Measurements from ENCODE around the gene ENC1.
A peak's percentile ranks its signal among the peaks of the same experiment; 100 is the strongest.

ENC1 gene

DNA sequence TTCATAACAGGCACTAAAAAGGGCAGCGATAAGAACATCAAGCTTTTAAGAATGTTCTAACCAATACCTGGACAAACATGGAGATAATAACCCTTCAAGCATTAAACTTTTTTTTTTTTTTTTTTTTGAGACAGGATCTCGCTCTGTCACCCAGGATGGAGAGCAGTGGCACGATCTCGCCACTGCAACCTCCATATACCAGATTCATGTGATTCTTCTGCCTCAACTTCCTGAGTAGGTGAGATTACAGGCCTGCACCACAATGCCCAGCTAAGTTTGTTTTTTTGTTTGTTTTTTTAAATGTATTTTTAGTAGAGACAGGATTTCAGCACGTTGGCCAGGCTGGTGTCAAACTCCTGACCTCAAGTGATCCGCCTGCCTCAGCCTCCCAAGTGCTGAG is 14.7 kb upstream of the ENC1 start:
- TF ChIP-seq, protein P1, sequence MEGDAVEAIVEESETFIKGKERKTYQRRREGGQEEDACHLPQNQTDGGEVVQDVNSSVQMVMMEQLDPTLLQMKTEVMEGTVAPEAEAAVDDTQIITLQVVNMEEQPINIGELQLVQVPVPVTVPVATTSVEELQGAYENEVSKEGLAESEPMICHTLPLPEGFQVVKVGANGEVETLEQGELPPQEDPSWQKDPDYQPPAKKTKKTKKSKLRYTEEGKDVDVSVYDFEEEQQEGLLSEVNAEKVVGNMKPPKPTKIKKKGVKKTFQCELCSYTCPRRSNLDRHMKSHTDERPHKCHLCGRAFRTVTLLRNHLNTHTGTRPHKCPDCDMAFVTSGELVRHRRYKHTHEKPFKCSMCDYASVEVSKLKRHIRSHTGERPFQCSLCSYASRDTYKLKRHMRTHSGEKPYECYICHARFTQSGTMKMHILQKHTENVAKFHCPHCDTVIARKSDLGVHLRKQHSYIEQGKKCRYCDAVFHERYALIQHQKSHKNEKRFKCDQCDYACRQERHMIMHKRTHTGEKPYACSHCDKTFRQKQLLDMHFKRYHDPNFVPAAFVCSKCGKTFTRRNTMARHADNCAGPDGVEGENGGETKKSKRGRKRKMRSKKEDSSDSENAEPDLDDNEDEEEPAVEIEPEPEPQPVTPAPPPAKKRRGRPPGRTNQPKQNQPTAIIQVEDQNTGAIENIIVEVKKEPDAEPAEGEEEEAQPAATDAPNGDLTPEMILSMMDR (IDR thresholded peaks at IDR 0.05; ENCODE audit: insufficient read depth, low read depth, low read length, missing control alignments) = no peak
- no peak for DNase-seq (ENCODE audit: low read depth)
- no peak overlapping the region for H3K4me3 ChIP-seq (ENCODE audit: low read length)

DNA sequence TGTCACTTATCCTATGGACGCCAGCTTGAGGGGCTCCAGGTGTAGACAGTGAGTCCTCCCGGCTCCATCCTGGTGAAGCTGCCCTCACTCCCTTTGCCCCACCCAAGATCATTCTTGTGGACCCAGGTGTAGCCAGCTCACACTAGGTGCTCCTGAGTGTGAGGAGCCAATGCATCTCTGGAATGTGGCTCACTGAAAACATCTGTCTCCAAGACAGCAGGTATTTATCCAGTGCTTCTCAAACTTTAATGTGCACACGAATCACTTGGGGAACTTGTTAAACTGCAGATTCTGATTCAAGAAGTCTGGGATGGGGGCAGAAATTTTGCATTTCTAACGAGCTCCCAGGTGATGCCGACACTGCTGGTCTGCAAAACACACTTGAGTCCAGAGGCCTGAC is 13.5 kb upstream of the ENC1 start:
- DNase-seq (ENCODE audit: low read depth) = no peak
- H3K4me3 ChIP-seq (ENCODE audit: low read length) = no peak overlapping the region
- TF ChIP-seq, protein P1 (IDR thresholded peaks at IDR 0.05; ENCODE audit: insufficient read depth, low read depth, low read length, missing control alignments) = no peak

DNA sequence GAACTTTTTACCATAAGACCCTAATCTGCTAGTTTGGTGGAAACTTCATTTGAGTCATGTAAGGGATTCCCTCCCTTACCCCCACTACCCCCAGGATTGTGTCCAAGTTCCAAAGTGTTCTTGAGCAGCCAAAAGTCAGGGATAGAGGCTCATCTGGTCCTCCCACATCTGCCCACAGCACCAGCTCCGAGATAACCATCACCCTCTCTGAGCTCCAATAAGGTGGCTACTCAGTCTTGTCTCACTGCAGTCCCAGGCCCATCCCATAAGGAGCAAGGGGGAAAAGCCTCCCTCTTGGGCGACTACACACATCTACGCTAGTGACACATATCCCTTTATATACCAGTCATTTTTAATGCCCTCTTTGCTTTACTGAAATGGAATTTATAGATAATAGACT is 12.0 kb upstream of the ENC1 start:
- no peak overlapping the region for H3K4me3 ChIP-seq (ENCODE audit: low read length)
- TF ChIP-seq, protein P1 (IDR thresholded peaks at IDR 0.05; ENCODE audit: insufficient read depth, low read depth, low read length, missing control alignments) = no peak
- DNase-seq (ENCODE audit: low read depth) = no peak

DNA sequence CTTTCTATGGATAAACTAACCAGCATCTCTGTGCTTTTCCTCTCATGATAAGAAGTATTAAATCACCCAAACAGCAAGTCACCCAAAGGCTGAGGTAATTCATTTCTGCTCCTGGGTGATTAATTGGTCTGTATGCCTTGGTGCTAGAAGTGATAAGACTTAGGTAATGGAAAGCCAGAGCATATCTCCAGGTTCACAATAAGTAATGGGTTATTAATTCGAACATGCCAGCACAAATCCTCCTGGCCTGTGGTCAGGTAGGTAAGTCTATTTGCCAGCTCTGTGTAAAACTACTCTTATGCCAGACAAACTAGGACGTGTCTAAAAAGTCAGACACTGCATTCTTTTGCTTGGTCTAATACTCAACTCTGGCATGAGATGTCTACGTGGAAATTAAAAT is 11.2 kb upstream of the ENC1 start:
- DNase-seq (ENCODE audit: low read depth) = peak; percentile 96
- TF ChIP-seq, protein P1 (IDR thresholded peaks at IDR 0.05; ENCODE audit: insufficient read depth, low read depth, low read length, missing control alignments) = no peak
- no peak overlapping the region for H3K4me3 ChIP-seq (ENCODE audit: low read length)

DNA sequence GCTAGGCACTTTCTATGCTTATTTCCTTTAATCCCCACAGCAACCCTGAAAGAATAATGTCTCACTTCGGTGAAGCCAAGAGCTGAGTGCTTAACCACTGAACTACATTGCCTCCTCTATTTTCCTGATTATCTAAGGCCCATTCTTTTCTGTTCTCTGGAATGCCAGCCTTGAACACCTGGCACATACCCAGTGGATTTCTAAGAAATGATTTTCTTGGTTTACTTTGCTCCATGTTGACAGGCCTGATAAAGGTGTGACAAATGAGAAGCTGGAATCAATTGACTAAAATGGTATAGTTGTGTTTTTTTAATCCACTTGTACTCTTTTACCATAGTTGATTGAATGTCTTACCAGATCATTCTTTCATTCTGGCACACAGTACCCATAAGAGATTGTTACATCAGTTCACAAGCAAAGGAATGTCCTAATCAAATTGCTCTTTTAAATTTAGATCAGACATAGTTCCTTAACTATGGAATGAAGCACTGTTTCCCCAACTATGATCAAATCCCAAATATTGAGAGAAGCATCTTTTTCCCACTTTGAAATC is 9.0 kb upstream of the ENC1 start:
- TF ChIP-seq, protein P1 (IDR thresholded peaks at IDR 0.05; ENCODE audit: insufficient read depth, low read depth, low read length, missing control alignments) = no peak
- no peak overlapping the region for H3K4me3 ChIP-seq (ENCODE audit: low read length)
- no peak for DNase-seq (ENCODE audit: low read depth)

DNA sequence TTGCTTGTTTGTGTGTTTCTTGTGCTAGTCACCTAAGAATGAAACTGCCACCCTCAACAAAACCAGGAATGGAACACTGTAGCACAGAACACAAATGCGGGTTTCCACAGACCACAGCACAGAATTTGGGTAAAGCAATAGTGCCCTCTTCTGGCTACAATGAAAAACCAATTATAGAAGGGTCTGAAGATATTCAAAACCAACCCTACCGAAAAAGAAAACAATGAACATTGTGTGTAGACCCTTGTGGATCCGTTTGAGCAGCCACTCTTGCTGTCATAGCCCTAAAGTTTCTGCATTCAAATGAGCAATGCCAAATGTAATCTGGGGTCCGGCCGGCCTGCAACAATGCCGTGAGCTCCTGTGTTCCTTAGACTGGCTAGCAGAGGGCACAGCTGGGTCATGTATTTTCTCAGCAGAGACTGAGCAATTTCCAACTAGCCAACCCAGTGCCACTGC is 8.3 kb upstream of the ENC1 start:
- H3K4me3 ChIP-seq (ENCODE audit: low read length) = no peak overlapping the region
- DNase-seq (ENCODE audit: low read depth) = peak; percentile 73

DNA sequence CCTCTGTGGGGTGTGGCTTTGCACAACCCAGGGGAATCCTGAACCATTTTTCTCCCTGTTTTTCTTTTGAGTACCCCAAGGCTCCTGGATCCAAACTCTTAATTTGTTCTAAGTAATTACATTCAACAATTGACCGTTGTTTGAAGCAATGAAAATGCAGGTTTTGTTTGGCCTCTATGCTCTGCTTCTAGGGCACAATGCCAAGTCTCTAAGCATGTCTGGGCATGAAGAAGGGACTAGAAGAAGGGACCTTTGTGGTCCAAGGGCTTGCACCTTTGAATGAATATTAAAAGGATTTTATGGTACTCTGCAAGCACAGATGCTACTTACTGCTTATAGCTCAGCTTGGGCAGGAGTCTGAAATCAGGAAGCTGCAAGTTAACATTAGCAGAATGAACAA is 6.6 kb upstream of the ENC1 start:
- no peak overlapping the region for H3K4me3 ChIP-seq (ENCODE audit: low read length)
- DNase-seq (ENCODE audit: low read depth) = peak; percentile 60
- TF ChIP-seq, protein P1 (IDR thresholded peaks at IDR 0.05; ENCODE audit: insufficient read depth, low read depth, low read length, missing control alignments) = no peak

More for the DNA sequence above, 8.3 kb upstream of the ENC1 start:
- TF ChIP-seq, protein P1 (IDR thresholded peaks at IDR 0.05; ENCODE audit: insufficient read depth, low read depth, low read length, missing control alignments) = peak; percentile 72
